ENCODE measurements around the gene KIFC1.
"Not testable (repeated sequence)": the region's sequence is repeated elsewhere in the genome, so short reads cannot be mapped to it uniquely, and the experiment has no call there.

Gene KIFC1, protein sequence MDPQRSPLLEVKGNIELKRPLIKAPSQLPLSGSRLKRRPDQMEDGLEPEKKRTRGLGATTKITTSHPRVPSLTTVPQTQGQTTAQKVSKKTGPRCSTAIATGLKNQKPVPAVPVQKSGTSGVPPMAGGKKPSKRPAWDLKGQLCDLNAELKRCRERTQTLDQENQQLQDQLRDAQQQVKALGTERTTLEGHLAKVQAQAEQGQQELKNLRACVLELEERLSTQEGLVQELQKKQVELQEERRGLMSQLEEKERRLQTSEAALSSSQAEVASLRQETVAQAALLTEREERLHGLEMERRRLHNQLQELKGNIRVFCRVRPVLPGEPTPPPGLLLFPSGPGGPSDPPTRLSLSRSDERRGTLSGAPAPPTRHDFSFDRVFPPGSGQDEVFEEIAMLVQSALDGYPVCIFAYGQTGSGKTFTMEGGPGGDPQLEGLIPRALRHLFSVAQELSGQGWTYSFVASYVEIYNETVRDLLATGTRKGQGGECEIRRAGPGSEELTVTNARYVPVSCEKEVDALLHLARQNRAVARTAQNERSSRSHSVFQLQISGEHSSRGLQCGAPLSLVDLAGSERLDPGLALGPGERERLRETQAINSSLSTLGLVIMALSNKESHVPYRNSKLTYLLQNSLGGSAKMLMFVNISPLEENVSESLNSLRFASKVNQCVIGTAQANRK

DNA sequence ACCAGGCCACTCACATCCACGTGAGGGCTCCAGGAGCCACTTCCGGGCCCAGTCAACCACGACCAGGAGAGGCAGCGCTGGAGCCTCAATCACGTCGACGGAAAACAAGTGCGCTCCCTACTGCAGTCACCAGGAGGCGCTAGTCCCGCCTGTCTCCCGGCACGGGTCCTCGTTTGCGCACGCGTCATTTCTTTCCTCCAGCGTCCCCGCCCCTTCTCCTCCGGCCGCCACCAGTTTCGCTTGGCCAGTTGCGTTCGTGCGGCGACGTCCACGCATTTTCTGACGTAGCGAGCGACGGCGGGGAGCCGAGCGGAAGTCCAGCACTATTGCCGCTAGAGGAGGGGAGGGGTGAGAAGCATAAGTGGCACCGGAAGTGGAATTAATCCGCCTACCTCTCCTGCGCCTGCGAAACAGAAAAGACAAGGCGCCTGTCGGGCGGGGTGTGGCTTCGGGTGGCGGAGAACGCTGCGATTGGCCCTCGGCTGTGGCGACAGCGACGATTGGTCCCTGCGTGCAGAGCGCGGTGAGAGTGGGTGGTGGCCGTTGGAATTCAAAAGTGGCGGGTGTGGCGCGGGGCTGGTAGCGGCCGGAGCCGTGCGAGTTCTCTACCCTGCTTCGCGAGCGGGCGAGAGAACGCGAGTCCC, at the start of gene KIFC1:
Gene KIFC1 (plus strand): TSS at position 546 of the 644 bp plus-strand sequence. CDS start 163 bp downstream, outside the sequence.
- peak; percentile 98 for DNase-seq

DNA sequence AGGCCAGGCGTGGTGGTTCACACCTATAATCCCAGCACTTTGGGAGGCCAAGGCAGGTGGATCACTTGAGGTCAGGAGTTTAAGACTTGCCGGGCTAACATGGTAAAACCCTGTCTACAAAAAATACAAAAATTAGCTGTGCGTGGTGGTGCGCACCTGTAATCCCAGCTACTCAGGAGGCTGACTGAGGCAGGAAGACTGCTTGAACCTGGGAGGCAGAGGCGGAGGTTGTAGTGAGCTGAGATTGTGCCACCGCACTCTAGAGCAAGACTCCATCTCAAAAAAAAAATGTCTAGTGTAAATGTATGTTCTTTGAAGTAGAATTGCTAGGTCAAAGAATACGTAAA, 48.0 kb upstream of the KIFC1 start:
- DNase-seq = not testable (repeated sequence)

DNA sequence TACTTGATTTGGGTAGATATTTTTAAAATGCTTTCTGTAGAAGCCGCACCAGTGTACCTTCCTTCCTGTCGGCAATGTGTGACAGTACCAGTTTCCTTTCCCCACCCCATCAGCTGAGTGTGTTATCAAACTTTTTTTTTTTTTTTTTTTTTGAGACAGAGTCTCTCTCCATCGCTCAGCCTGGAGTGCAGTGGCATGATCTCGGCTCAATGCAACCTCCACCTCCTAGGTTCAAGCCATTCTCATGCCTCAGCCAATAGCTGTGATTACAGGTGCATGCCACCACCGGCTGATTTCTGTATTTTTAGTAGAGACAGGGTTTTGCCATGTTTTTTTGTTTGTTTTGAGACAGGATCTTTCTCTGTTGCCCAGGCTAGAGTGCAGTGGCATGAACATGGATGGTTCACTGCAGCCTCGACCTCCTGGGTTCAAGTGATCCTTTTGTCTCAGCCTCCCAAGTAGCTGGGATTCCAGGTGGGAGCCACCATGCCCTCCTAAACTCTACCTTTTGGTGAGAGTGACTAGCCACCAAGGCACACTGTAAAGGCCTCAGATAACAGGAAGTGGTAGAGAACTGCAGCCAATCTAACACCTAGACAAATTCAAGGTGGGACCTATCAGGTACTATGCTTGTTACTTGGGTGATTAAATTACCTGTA, 47.5 kb upstream of the KIFC1 start:
- peak; percentile 35 for DNase-seq

DNA sequence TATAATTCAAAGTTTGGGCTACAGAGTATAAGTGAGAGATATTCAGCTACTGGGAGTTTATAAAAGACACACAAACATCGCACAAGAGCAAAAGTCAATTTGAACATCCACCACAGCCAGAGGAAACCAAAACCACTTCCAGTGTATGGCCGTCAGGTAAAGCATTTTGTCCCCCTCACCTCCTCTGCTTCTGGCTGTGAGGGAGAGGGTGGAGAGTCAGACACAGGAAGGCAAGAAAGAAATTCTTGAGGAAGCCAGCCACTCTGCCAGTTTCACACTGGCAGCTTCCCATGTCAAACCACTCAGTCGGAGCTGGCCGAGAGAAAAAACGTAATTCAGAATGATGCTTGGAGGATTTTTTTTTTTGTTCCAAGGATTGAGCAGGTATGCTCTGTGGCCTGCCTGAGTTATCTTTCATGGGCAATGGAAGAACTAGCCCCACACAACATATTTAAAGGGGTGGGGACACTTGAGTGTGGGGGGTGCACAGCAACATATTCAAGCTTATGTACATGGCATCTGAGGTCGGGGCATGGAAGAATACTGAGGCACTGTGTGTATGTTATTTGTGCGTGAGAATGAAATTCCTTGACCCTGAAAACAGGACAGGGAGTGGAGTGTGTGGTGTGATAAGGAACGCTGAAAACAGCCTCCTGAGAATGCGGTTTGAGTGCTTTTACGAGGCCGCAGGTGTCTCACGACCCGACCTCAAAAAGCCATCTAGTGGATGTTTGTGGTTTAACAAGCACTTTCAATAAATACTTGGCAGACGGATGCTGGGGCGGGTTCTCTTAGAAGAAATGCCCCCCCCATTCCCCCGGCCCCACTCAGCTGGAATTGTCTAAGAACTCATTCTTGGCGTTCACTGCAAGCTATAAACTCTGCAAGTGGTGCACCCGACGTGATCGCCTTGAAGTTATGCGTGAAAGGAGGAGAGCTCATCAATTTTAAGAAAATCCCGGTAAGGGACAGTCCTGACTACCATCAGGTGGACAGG, 46.6 kb upstream of the KIFC1 start:
- peak; percentile 49 for DNase-seq

DNA sequence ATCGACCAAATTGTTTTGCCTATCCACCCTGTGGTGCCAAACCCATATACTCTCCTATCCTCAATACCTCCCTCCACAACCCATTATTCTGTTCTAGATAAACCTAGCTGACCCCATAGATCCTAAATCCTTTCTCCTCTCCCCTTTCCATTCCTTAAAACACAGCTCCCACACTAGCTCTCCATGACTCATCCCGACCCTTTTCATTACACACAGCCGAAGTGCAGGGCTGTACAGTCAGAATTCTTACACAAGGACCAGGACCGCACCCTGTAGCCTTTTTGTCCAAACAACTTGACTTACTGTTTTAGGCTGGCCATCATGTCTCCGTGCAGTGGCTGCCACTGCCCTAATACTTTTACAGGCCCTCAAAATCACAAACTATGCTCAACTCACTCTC, 44.7 kb upstream of the KIFC1 start:
- not testable (repeated sequence) for DNase-seq

DNA sequence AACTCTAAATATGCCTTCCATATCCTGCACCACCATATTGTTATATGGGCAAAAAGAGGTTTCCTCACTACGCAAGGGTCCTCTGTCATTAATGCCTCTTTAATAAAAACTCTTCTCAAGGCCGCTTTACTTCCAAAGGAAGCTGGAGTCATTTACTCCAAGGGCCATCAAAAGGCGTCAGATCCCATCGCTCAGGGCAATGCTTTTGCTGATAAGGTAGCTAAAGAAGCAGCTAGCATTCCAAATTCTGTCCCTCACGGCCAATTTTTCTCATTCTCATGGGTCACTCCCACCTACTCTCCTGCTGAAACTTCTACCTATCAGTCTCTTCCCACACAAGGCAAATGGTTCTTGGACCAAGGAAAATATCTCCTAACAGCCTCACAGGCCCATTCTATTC, 43.8 kb upstream of the KIFC1 start:
- no peak for DNase-seq

DNA sequence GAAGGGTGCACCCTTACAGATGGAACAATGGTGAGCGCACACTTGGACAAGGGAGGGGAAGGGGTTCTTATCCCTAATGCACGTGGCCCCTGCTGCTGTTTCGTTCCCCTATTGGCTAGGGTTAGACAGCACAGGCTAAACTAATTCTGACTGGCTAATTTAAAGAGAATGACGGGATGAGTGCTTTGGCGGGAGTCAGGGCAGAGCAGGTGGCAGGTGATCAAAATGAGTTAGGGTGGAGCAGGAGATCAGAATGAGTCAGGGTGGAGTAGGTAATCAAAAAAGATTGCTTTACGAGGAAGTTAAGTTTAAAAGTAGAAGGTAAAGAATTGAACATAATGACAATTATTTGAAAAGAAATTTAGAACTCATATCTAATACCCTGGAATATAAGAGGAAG, 35.8 kb upstream of the KIFC1 start:
- DNase-seq = not testable (repeated sequence)

DNA sequence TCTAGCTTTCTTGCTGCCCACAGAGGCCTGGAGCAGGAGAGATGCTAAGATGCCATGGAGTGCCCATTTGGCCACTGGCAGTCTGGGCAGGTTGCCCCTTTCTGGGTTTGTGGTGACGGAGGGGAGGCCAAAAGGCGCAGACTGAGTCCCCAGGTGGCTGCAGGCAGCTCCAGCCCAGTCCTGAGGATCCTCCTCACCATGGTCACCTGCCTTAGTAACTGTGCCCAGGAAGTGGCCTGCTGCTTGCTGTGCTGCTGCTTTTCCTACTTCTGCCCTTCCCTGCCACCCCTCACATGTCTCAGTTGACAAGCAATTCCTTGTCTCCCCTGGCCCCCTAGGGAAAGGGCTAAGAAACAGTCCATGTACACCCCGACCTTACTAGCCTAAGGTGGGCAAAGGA, 35.3 kb upstream of the KIFC1 start:
- no peak for DNase-seq

DNA sequence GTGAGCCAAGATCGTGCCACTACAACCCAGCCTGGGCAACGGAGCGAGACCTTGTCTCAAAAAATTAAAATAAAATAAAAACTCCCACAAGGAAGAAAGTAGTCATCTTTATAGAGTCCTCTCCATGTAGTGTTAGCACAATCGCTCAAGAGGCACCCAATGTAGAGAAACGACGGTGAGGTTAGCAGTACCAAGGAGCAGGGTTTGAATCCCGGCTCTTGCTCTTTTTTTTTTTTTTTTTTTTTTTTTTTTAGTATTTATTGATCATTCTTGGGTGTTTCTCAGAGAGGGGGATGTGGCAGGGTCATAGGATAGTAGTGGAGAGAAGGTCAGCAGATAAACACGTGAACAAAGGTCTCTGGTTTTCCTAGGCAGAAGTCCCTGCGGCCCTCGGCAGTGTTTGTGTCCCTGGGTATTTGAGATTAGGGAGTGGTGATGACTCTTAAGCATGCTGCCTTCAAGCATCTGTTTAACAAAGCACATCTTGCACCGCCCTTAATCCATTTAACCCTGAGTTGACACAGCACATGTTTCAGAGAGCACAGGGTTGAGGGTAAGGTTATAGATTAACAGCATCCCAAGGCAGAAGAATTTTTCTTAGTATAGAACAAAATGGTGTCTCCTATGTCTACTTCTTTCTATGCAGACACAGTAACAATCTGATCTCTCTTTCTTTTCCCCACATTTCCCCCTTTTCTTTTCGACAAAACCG, 34.3 kb upstream of the KIFC1 start:
- not testable (repeated sequence) for DNase-seq

DNA sequence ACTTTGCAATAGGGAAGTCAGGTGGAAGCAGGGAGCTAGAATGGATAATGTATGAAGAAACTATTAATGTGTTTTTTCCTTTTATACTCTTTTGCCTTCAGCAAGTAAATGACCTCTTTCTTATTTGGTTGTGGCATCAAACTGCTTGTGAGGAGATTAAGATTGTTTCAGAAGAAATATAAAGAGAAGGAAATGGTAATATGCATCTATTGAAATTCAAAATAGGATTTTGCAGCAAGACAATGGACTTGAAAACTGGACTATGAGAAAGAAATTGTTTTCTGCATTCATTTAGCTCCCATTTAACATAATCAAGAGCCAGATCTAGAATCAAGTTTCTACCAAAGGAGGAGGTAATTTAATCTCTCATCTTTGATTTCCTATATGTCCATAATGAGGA, 32.3 kb upstream of the KIFC1 start:
- DNase-seq = no peak

DNA sequence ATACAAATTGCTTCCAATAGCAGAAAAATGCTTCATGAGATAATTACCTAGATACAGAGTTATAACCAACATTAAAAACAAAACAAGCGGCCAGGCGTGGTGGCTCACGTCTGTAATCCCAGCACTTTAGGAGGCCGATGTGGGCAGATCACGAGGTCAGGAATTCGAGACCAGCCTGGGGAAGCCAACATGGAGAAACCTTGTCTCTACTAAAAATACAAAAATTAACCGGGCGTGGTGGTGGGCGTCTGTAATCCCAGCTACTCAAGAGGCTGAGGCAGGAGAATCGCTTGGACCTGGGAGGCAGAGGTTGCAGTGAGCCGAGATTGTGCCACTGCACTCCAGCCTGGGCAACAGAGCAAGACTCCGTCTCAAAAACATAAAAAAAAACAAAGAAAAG, 28.1 kb upstream of the KIFC1 start:
- not testable (repeated sequence) for DNase-seq

DNA sequence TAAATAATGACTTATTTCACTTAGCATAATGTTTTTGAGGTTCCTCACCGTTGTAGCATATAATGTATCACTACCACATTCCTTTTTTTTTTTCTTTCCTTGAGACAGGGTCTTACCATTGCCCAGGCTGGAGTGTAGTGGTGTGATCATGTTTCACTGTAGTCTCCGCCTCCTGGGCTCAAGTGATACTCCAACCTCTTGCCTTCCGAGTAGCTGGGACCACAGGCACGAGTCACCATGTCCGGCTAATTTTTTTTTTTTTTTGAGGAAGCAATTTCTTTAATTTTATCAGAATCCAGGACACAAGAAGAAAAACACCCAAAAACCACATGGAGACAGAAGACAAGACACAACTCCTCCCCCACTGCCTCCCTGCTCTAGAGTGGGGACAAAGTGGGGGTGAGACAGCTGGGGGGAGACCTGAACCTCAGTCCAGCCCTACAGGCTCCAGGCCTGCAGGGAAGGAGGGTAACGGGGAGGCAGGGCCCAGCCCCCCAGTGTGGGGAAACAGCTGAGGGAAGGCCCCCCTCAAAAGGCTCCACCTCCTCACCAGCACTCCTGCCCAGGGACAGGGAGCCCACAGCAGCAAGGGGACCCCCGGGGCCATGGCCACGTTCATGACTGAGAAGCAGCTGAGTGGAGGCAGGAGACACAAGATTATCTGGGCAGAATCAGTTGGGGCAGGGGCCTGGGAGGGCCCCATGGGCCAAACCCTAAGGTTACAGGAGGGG, 27.0 kb upstream of the KIFC1 start:
- not testable (repeated sequence) for DNase-seq

DNA sequence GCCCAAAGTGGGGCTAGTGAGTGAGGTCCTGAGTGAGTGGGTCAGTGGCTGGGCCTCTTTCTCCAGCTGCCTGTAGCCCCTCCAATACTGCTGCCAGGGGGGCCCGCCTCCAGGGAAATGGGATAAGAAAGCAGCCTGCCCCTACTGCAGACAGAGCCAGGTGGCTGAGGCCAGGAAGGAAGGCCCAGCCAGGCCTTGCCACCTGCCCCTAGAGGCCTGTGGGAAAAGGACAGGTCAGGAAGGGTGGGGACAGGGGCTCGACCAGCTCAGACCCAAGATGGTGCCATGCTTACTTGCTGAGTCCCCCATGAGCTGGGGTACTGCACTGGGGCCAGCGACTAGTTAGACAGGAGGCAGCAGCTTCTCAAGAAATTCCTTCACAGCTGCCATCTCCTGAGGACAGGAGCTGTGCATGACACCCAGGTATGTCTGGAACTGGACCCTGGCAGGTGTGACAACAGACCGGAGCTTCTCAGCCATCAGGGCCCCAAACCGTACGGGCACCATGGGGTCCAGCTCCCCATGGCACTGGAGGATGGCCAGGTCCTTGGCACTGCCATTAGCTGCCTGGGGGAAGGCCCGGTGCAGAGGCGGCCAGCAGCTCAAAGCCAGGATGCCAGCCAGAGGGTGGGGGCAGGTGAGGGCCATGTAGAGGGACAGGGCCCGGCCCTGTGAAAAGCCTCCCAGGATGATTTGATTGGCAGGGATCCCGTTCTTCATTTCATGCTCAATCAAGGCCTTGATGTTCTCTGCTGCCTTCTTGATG, 26.2 kb upstream of the KIFC1 start:
- not testable (repeated sequence) for DNase-seq

DNA sequence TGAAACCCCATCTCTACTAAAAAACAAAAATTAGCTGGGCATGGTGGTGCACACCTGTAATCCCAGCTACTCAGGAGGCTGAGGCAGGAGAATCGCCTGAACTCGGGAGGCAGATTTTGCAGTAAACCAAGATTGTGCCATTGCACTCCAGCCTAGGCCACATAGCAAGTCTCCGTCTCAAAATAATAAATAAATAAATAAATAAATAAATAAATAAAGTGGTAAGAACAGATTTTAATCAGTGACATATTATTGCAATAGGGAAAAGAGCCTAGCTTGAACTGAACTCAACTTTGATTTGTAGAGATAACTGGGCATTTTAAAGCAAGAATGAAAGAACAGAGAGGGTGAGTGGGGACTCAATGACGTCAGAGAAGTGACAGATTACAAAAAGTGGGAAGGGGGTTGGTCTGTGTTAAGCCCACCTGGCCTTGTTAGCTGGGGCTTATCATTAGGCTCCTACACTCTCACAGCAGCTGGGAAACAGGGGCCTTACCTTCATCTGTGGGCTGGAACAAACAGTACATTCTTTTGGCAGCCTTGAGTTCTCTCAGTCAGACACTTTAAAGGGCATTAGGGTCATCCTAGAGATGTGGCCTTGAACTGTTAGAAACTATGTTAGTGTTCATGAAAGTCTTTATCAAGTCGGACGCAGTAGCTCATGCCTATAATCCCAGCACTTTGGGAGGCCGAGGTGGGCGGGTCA, 24.5 kb upstream of the KIFC1 start:
- no peak for DNase-seq

DNA sequence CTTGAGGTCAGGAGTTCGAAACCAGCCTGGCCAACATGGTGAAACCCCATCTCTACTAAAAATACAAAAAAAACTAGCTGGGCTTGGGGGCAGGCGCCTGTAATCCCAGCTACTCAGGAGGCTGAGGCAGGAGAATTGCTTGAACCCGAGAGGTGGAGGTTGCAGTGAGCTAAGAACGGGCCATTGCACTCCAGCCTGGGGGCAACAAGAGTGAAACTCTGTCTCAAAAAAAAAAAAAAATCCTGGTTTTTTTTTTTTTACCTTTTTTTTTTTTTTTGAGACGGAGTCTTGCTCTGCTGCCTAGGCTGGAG, 24.0 kb upstream of the KIFC1 start:
- DNase-seq = not testable (repeated sequence)

DNA sequence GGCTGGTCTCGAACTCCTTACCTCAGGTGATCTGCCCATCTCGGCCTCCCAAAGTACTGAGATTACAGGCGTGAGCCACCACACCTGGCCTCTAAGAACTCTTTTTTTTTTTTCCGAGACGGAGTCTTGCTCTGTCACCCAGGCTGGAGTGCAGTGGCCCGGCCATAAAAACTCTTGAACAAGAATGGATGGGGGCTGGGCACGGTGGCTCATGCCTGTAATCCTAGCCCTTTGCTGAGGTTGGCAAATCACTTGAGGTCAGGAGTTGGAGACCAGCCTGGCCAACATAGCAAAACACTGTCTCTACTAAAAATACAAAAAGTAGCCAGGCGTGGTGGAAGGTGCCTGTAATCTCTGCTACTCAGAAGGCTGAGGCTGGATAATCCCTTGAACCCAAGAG, 19.7 kb upstream of the KIFC1 start:
- not testable (repeated sequence) for DNase-seq

DNA sequence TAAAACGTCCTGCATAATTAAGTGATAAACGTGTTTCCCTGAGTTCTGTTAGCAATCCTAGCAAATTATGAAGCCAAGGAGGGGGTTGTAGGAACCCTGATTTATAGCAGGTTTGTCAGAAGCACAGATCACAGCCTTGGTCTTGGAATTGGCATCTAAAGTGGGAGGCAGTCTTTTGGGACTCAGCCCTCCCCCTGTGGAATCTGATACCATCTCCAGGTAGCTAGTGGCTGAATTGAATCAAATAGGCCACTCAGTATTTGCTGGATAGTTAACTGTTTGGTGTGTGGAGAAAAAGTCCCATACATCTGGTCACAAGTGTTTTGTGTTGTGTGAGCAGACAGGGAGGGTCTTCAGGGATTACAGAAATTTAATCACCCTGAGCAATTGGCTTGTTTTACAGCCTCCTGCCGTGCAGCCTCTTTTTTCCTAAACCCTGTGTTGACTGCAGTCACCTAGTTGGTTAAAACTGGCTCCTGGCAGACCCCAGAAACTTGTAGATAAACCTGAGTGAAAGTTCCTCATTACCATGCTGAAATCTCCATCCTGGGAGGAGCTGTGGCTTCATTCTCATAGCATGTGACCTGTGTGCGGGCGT, 19.0 kb upstream of the KIFC1 start:
- no peak for DNase-seq

DNA sequence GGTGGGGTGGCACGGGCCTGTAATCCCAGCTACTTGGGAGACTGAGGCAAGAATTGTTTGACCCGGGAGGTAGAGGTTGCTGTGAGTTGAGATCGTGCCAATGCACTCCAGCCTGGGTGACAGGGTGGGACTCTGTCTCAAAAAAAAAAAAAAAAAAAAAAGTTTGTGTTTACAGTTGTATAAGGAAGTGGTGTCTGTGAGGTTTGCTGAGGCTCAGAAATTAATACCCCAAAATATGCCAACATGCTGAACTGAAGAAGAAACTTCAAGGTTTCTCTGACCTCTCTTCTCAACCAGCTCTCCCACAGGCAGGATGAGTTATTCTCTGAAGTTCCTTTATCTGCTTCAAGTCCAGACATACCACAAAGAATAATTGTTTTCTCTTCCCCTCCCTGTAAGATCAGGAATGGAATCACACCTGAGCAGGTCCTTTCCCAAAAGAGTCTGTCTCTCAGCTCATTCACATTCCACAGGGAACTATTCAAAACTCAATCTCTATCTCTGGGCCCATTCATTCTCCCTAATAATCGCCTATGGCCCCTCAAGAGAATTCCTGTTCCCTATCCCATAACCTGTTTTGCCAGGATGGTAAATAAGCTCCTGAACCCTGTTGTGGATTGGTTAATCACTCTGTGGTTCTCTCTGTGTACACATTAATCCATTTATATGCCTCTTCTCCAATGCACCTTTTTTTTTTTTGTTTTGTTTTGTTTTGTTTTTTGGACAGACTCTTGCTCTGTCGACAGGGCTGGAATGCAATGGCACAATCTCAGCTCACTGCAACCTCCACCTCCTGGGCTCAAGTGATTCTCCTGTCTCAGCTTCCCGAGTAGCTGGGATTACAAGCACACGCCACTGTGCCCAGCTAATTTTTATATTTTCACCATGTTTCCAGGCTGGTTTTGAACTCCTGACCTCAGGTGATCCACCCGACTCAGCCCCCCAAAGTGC, 17.4 kb upstream of the KIFC1 start:
- no peak for DNase-seq

Measured in activated T-cell treated with anti-CD3 and anti-CD28 coated beads for 4 hours (primary cell).